Brain microvascular endothelial cell (primary cell): ENCODE measurements around the gene GMDS.

ENCODE experiments used
- DNase-seq: peaks from one replicate; pipeline ENCODE4 v3.0.0-alpha.2; 2020
- H3K27ac ChIP-seq: fragments of 250-450 bp; sonication (Bioruptor Pico); 2 replicates; pipeline ENCODE4 v1.5.1; 2020; ENCODE audit warnings: mild to moderate bottlenecking, moderate library complexity
- H3K27me3 ChIP-seq: fragments of 250-450 bp; sonication (Bioruptor Pico); replicated peaks from 2 replicates; pipeline ENCODE4 v1.5.1; 2020; ENCODE audit warnings: mild to moderate bottlenecking
- H3K36me3 ChIP-seq: fragments of 250-450 bp; sonication (Bioruptor Pico); replicated peaks from 2 replicates; pipeline ENCODE4 v1.5.1; 2020; ENCODE audit warnings: mild to moderate bottlenecking
- H3K4me3 ChIP-seq: 2 replicates; pipeline ENCODE4 v1.5.1; 2011; ENCODE audit warnings: low read depth, mild to moderate bottlenecking, control low read depth, low read length, moderate library complexity
- CTCF ChIP-seq: IDR thresholded peaks from 2 replicates; pipeline ENCODE4 v1.5.1; 2011; ENCODE audit warnings: low read depth, mild to moderate bottlenecking, moderate library complexity, low read length, control low read depth, inconsistent platforms; ENCODE audit errors: missing control alignments
- in situ Hi-C: cut with HindIII; loops from 2 replicates; pipeline ENCODE4 v1.10.0; 2017; ENCODE audit warnings: low sequenced_read_pairs, low pct_ligation_motif_present

GMDS gene

DNA sequence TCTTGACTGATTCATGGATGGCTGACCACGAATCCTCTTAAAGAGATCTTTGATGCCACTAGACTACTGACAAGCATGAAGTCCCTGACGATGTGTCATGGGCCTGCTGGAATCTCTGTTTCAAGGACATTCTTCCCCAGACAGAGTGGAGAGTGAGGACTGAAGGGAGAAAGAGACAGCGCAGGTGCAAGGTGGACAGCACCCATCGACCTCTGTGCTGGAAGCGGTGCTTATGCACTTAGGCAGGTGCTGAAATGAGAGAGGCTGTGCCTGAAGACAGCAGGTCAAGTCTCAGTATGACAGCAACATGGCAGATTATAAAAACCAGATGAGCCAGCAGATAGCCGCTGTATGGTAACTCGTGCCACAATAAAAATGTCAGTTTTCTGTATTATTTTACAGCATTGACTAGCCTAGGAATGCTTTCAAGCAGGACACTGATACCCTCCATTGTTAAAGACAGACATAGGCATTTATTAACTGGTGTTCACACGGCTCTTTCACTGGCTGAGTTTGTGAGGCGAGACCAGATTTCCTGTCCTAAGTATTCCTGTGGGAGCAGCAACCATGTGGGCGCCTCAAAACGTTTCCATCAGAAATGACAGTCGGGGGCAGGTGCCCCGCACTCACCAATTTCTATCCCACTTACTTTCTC, 588.2 kb downstream of the GMDS start:
- DNase-seq: no peak
- no peak for TF ChIP-seq CTCF
- in situ Hi-C loops: no loop called here

GRCh38 chr6:1654054-1654453, 591.4 kb downstream of the GMDS start:
- Histone ChIP-seq H3K36me3 (no peaks in the 10 kb centered on the region), H3K27me3 (no peaks in the 10 kb centered on the region), H3K4me3 (no peak overlapping the region), H3K27ac (no peak overlapping the region)
- DNase-seq: no peak
- in situ Hi-C loops: no loop called here
- no peak for TF ChIP-seq CTCF

More for the DNA sequence above, 588.2 kb downstream of the GMDS start:
- no peaks in the 10 kb centered on the region for H3K27me3 ChIP-seq
- H3K4me3 ChIP-seq: no peak overlapping the region
- H3K27ac ChIP-seq: no peak overlapping the region
- no peaks in the 10 kb centered on the region for H3K36me3 ChIP-seq

DNA sequence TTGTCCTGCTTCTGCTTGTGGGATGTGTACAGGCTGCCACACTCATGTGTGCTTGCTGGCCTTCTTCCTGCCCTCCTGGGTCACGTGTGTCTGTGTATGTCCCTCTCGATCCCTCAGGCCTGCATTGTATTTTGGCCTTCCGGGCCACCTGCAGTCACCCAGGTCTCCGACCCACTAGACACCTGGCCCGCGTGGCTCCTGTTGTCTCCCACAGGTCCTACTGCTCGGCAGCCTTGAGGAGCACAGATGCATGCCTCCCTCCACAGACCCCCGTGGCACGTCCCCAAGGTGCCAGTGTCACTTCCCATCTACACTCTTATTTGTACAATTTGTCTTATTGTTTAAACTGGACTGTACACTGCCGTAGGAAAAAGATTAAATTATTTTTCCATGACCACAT, 592.6 kb downstream of the GMDS start:
- no peak for TF ChIP-seq CTCF
- no peak overlapping the region for H3K4me3 ChIP-seq
- no peaks in the 10 kb centered on the region for H3K27me3 ChIP-seq
- no peaks in the 10 kb centered on the region for H3K36me3 ChIP-seq
- in situ Hi-C loops: no loop called here
- no peak overlapping the region for H3K27ac ChIP-seq
- no peak for DNase-seq

DNA sequence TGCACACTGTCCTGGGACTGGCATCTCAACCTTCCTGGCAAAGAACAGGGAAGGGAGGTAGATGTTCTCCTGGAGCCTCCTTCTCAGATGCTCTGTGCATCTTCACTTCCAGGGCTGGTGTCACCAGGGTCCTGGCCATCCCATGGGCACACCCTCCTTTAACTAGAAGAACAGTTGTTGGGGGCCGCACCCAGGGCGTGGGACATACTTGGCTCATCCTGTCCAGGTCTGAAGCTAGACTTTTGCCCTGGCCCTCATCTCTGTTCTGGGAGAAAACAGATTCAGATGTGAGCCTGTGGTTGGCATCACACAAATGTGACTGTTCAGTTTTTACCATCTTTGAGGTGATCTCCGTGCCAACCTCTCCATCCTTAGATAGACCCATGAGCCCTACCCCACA, 594.0 kb downstream of the GMDS start:
- no peaks in the 10 kb centered on the region for H3K27me3 ChIP-seq
- TF ChIP-seq CTCF: no peak
- no peak overlapping the region for H3K4me3 ChIP-seq
- H3K36me3 ChIP-seq: no peaks in the 10 kb centered on the region
- H3K27ac ChIP-seq: no peak overlapping the region
- in situ Hi-C loops: no loop called here
- DNase-seq: no peak

DNA sequence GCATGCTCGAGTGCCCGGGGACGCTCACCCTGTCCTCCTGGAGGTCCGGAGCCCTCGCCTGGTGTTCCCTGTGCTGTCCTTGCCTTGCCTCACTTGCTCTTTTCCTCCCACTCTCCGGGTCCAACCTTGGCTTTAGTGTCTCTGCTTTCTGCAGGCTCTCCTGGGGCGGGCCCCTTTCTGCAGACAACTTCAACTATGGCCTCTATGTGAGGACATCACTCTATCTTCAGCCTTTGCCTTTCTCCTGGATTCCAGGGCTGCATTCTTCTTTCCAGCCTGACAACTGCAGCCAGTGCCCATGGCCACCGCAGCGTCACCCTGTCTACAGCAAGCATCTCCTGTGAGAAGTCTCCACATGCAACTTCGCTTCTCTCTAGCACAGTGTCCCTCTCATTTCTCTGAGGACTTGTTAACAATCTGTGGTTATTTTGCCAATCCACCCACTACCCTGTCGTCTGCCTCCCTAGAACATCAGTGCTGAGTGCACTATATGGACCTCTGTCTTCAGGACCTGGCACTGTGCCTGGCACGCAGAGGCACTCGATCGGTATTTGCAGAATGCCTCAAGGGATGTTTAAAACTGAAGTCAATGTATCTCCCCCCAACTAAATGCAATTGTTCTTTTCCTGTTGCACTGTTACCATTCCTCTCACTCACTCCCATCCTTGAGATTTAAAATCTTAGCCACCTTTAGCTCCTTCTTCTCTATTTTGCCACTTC, 599.8 kb downstream of the GMDS start:
- in situ Hi-C loops: no loop called here
- H3K27ac ChIP-seq: no peak overlapping the region
- H3K4me3 ChIP-seq: no peak overlapping the region
- no peak for DNase-seq
- no peaks in the 10 kb centered on the region for H3K27me3 ChIP-seq
- no peak for TF ChIP-seq CTCF
- no peaks in the 10 kb centered on the region for H3K36me3 ChIP-seq
